ENCODE results near the gene CCDC106. TPM values are rescaled to one million over a fixed set of nuclear protein-coding genes. Genes with fewer than 3 reads are reported as not detected.

CCDC106 gene
- total RNA-seq, 1 experiment from 2014 or later: 47.8 TPM

Other genes with a start within 250 kb of the CCDC106 start
- gene UBE2S, start 240.4 kb upstream of the CCDC106 start, total RNA-seq (2021; ENCODE audit: unreplicated experiment): 635 TPM
- gene SHISA7, start 204.9 kb upstream of the CCDC106 start, total RNA-seq (2021; ENCODE audit: unreplicated experiment): 0.03 TPM
- gene ISOC2, start 186.6 kb upstream of the CCDC106 start, total RNA-seq (2021; ENCODE audit: unreplicated experiment): 150 TPM
- gene C19orf85, start 183.5 kb upstream of the CCDC106 start, total RNA-seq (2021; ENCODE audit: unreplicated experiment): not detected
- gene ZNF628, start 171.6 kb upstream of the CCDC106 start, total RNA-seq (2021; ENCODE audit: unreplicated experiment): 21.7 TPM
- gene NAT14, start 163.0 kb upstream of the CCDC106 start, total RNA-seq (2021; ENCODE audit: unreplicated experiment): 93.1 TPM
- 13.0 TPM for gene SSC5D, start 159.8 kb upstream of the CCDC106 start, total RNA-seq (2021; ENCODE audit: unreplicated experiment)
- 0.69 TPM for gene SBK2, start 111.1 kb upstream of the CCDC106 start, total RNA-seq (2021; ENCODE audit: unreplicated experiment)
- 4.0 TPM for gene SBK3, start 102.7 kb upstream of the CCDC106 start, total RNA-seq (2021; ENCODE audit: unreplicated experiment)
- 39.5 TPM for gene ZNF579, start 67.4 kb upstream of the CCDC106 start, total RNA-seq (2021; ENCODE audit: unreplicated experiment)
- gene FIZ1, start 48.7 kb upstream of the CCDC106 start, total RNA-seq (2021; ENCODE audit: unreplicated experiment): 28.5 TPM
- 26.4 TPM for gene ZNF524, start 47.9 kb upstream of the CCDC106 start, total RNA-seq (2021; ENCODE audit: unreplicated experiment)
- 25.6 TPM for gene ZNF865, start 42.6 kb upstream of the CCDC106 start, total RNA-seq (2021; ENCODE audit: unreplicated experiment)
- gene ZNF784, start 23.6 kb upstream of the CCDC106 start, total RNA-seq (2021; ENCODE audit: unreplicated experiment): 8.9 TPM
- 58.0 TPM for gene ZNF580, start 7.2 kb upstream of the CCDC106 start, total RNA-seq (2021; ENCODE audit: unreplicated experiment)
- 39.0 TPM for gene ZNF581, start 4.6 kb upstream of the CCDC106 start, total RNA-seq (2021; ENCODE audit: unreplicated experiment)
- gene U2AF2, start 6.8 kb downstream of the CCDC106 start, total RNA-seq (2021; ENCODE audit: unreplicated experiment): 545 TPM
- 361 TPM for gene EPN1, start 27.0 kb downstream of the CCDC106 start, total RNA-seq (2021; ENCODE audit: unreplicated experiment)
- not detected for gene NLRP9, start 90.2 kb downstream of the CCDC106 start, total RNA-seq (2021; ENCODE audit: unreplicated experiment)
- gene RFPL4A, start 110.9 kb downstream of the CCDC106 start, total RNA-seq (2021; ENCODE audit: unreplicated experiment): not detected
- gene RFPL4AL1, start 120.9 kb downstream of the CCDC106 start, total RNA-seq (2021; ENCODE audit: unreplicated experiment): not detected
- 0.18 TPM for gene NLRP11, start 183.8 kb downstream of the CCDC106 start, total RNA-seq (2021; ENCODE audit: unreplicated experiment)
- gene NLRP4, start 188.3 kb downstream of the CCDC106 start, total RNA-seq (2021; ENCODE audit: unreplicated experiment): not detected